DOHH2 (cell line): ENCODE results near the gene LKAAEAR1.

ENCODE experiments used
- CTCF ChIP-seq: fragments of 200-600 bp; sonication (generic); IDR thresholded peaks from one replicate; pipeline ENCODE4 v1.5.1; 2014; ENCODE audit warnings: antibody characterized with exemption, mild to moderate bottlenecking, low read depth, low read length; ENCODE audit not compliant: poor library complexity, severe bottlenecking
- EZH2phosphoT487 ChIP-seq: fragments of 200-600 bp; sonication (generic); IDR thresholded peaks from 2 replicates; pipeline ENCODE4 v1.6.1; 2017; ENCODE audit warnings: borderline replicate concordance, mild to moderate bottlenecking, antibody characterized with exemption, low read length, moderate library complexity, mixed read lengths

GRCh38 chr20:64035933-64036345 is 48.3 kb downstream of the LKAAEAR1 start, which contains the start of gene C20orf204:
- TF ChIP-seq EZH2phosphoT487 (no peak), CTCF (no peak)
